GM18858 (cell line): ENCODE data around the gene USP48.
"Not testable (repeated sequence)": the region's sequence is repeated elsewhere in the genome, so short reads cannot be mapped to it uniquely, and the experiment has no call there.

ENCODE experiments used
- ATAC-seq: cut with Tn5 transposase; IDR thresholded peaks from one replicate; pipeline ENCODE4 v1.9.1; 2021; ENCODE audit not compliant: unreplicated experiment

Gene USP48

GRCh38 chr1:21776925-21777324 lies 6.0 kb downstream of the USP48 start:
- ATAC-seq, result not testable (repeated sequence)

GRCh38 chr1:21775985-21776562 lies 6.9 kb downstream of the USP48 start:
- no peak for ATAC-seq

GRCh38 chr1:21775550-21775914 lies 7.4 kb downstream of the USP48 start:
- ATAC-seq, result no peak

- ATAC-seq, result no peak
Measured at GRCh38 chr1:21774835-21775549, 8.0 kb downstream of the USP48 start.

GRCh38 chr1:21773585-21773984 lies 9.4 kb downstream of the USP48 start:
- ATAC-seq, result no peak

- not testable (repeated sequence) for ATAC-seq
Measured at GRCh38 chr1:21771672-21772071, 11.3 kb downstream of the USP48 start.

GRCh38 chr1:21770602-21771001 lies 12.3 kb downstream of the USP48 start:
- ATAC-seq, result not testable (repeated sequence)

GRCh38 chr1:21770201-21770600 lies 12.7 kb downstream of the USP48 start:
- no peak for ATAC-seq

- ATAC-seq, result not testable (repeated sequence)
Measured at GRCh38 chr1:21767106-21767505, 15.8 kb downstream of the USP48 start.

- no peak for ATAC-seq
Measured at GRCh38 chr1:21766210-21766609, 16.7 kb downstream of the USP48 start.

GRCh38 chr1:21764615-21765423 lies 18.1 kb downstream of the USP48 start:
- ATAC-seq, result no peak

GRCh38 chr1:21763694-21764419 lies 19.1 kb downstream of the USP48 start:
- no peak for ATAC-seq

GRCh38 chr1:21763236-21763635 lies 19.7 kb downstream of the USP48 start:
- ATAC-seq, result no peak

- ATAC-seq, result no peak
Measured at GRCh38 chr1:21762022-21762404, 20.9 kb downstream of the USP48 start.

- ATAC-seq, result no peak
Measured at GRCh38 chr1:21761052-21761451, 21.9 kb downstream of the USP48 start.

- no peak for ATAC-seq
Measured at GRCh38 chr1:21759818-21760217, 23.1 kb downstream of the USP48 start.

- no peak for ATAC-seq
Measured at GRCh38 chr1:21759182-21759581, 23.8 kb downstream of the USP48 start.

- no peak for ATAC-seq
Measured at GRCh38 chr1:21758614-21759013, 24.3 kb downstream of the USP48 start.

- ATAC-seq, result no peak
Measured at GRCh38 chr1:21756393-21757089, 26.4 kb downstream of the USP48 start.

- ATAC-seq, result no peak
Measured at GRCh38 chr1:21755067-21755466, 27.9 kb downstream of the USP48 start.

- no peak for ATAC-seq
Measured at GRCh38 chr1:21754583-21754982, 28.4 kb downstream of the USP48 start.
